NCI-H524 treated with DMSO at 0.1 percent for 48 hours (cell line): ENCODE measurements around the gene PPARD.
"Not testable (repeated sequence)": the region's sequence is repeated elsewhere in the genome, so short reads cannot be mapped to it uniquely, and the experiment has no call there.

Experiments
- DNase-seq: peaks from one replicate; lab custom pipeline; 2025; lab: John Stamatoyannopoulos, UW

Gene PPARD

DNA sequence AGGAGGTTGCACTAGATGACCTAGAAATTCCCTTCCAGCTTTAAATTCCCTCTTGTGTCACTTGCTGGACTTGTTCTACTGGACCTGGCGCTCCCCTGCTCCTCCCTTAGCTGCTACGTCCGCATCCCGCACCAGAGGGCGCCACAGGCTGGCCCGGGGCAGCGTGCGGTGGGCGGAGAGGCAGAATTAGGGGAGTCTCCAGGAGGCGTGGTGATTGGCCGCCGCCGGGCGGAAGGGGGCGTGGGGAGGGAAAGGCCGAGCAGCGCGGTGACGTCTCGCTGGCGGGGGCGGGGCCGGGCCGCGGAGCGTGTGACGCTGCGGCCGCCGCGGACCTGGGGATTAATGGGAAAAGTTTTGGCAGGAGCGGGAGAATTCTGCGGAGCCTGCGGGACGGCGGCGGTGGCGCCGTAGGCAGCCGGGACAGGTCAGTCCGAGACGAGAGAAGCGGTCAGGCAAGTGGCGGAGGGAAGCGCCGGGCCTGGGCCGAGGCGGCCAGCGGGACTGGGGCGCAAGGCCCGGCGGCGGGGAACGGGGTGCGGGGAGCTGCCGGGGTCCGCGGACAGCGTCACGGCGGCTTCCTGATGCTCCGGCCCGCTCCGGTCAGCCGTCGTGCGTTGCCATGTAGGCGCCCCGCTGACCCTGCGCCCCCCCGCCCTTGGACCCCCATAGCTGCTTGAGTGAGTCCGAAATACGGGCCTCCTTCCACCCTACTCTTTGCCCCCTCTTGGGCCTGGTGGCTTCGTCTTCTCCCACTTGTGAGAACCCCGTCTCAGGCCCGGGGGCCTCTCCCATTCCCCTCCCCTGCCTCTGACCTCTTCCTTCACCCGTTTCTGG lies at the start of gene PPARD:
Gene PPARD (plus strand): TSS at position 301 of the 834 bp plus-strand sequence. CDS start 68,530 bp downstream, outside the sequence.
- peak; percentile 56 for DNase-seq

DNA sequence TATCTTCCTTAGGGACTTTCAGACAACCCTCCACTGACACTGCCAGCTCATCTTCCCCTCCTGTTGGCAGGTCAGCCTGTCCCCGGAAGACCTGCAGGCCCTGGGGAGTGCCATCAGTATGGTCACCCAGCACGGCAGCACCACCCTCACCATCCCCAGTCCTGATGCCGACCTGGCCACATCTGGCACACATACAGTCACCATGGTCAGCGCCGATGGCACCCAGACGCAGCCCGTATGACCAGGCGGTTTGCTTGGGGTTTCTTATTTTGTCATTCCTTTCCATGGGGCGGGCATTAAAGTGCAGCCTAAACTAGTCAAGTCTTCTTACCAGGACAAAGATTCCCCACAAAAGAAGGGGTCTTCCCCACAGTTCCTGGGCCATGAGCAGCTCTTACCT lies 48.7 kb upstream of the PPARD start:
- DNase-seq, result no peak

DNA sequence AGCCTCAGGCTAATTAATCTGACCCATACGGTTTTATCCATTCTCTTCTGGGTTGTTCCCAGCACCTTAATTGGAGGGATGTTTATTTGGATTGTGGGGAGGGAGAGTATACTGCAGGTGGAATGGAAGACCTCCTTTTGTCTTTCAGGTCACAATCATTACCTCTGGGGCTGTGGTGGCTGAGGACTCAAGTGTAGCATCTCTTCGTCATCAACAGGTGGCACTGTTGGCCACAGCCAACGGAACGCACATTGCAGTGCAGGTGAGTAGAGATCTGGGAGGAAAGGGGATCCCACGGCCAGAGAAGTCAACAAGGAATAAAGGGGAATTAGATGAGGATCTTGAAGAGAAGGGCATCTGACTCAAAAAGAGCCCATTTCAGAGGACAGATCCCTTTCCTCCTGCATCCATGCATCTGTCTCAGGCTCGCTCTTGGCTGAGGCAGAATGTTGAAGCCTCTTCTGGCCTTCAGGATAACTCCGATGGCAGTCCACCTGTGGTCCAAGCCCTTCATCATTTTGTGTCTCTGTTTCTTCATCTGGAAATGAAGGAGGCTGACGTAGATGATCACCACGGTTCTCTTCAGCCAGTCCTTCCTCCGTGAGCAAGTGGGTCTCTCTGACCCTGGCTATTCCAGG lies 47.9 kb upstream of the PPARD start:
- DNase-seq, result no peak

DNA sequence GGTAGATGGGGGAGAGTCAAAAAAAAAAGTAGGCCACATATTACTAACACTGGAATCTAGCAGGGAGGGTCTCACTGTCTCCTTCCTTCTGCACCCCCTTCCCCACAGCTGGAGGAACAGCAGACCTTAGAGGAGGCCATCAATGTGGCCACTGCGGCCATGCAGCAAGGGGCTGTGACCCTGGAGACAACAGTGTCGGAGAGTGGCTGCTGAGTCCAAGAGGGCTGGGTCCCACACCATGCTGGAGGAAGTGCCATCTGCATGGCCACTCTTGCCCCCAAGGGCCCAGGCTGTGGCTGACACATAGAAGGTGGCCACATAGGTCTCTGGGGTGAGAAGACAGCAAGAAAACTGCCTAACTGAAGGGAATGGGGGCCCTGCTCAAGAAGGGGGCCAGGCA lies 47.3 kb upstream of the PPARD start:
- no peak for DNase-seq

DNA sequence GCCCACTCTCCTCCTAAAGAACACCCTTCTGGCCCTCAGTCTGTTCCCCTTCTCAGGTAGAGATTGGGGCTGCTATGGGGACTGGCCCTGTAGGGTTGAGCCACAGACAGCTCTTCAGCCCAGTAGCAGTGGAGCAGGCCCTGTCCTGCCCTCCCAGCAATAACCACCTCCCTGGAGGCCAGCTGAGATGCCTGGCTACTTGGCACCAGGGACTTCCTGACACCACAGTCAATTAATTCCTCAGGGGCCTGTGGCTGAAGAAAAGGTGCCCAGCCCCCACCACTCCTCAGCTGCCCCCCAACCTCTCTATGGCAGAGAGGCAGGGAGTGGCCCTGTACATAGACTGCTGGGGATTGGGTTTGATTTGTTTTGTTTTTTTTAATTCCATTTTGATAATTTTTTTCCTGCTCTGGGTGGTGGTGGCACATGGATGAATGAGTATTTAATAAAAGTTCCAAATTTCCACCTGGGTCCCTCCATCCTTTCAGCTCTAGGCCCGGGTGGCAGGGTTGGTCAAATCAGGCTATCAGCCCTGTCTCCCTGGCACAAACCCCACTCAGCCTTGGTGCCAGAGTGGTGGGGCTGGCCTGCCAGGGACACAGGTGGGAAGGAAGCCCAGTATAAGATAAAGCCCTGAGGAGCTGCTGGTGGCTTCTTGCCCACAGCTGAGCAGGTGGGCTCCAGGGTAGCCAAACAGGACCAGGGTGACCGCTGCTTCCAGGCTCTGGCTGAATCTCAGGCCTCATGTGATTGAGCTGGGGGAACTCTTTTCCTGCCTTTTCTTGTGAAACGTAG lies 46.6 kb upstream of the PPARD start:
- no peak for DNase-seq

DNA sequence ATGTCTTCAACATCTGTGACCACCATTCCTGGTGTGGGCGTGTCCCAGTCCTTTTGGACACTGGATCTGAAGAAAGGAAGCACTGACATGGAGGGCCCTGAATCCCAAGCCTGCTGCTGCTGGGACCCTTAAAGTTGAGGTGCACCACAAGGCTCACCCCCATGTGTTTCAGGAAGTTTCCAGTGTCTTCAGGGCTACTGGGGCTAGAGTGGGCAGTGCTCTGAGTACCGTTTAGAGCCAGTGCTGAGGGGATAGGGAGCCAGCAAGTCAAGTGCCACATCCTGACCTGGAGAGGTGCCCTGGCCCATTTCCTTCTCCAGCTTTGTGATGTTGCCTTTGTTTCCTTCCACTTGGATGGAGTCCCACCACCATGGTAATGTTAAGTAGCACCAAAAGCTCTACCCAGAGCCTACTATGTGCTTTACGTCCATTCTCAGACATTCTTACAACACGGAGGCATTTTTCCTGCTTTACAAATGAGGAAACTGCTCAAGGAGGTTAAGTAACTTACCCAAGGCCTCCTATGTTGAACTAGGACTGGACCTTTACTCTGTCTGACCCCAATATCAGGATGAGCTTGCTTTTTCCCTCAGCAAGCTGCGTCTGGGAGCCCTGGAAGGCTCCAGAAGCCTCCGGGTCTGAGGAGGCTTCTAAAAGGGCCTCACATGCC lies 45.3 kb upstream of the PPARD start:
- DNase-seq, result no peak

DNA sequence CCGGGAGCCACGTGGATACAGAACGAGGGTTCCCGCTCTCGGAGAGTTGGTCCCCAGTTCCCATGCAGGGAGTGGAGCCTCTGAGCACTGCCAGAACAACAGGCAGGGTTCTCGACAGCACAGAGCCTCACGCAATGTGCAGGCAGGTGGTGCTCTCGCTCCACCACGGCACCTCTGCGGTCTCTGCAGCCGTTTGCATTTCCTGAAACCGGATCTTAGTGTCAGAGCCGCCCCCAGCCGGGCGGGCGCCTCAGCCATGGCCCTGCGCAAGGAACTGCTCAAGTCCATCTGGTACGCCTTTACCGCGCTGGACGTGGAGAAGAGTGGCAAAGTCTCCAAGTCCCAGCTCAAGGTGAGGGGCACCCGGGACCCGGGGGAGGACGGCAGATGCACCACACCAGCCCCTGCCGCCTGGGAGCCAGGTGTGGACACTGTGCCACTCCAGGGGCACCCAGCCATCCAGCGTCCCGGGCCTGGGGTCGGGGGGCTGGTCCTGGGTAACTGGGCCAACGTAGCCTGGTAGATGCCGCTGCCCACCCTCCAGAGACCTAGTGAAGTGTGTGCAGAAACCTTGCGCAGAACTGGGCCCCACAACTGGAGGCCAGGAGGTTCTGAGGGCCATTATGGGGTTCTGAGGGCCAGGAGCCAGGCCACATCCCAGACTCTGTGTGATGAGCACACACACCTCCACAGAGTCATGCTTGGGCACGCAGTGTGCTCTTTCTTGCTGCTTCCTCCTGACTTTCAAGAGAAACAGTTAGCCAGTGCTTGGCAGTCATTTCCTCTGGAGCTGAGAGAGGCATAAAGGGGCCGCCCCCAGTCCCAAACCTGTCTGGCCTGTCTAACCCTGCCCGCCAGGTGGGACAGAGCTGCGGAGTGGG lies 44.5 kb upstream of the PPARD start, which contains the start of gene DEF6:
Gene DEF6 (plus strand): TSS at position 218 of the 881 bp plus-strand sequence. CDS start 39 bp downstream, at position 257.
- DNase-seq, result peak; percentile 71

DNA sequence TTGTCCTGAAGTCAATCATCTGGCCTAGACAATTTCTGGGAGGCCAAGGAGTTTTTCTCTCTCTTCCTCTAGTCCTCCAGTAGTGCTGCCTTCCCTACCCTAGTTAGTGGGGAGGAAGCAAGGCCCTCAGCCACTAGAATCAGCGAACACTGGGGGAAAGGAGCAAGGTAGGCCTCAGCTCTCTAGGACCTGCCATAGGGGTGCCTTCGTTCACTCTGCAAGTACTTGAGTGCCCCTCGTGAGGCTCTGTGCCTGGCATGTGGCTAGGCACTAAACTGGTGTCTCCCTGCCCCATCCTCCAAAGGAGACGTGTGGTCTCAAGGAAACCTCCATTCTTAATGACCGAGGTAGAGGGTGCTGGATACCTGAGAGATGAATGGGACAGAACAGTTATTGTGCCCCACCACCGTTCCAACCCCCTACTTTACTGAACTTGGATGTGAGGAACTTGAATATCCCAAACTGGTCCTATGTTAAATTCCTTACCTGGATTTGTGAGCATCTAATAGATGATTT lies 43.7 kb upstream of the PPARD start:
- no peak for DNase-seq

DNA sequence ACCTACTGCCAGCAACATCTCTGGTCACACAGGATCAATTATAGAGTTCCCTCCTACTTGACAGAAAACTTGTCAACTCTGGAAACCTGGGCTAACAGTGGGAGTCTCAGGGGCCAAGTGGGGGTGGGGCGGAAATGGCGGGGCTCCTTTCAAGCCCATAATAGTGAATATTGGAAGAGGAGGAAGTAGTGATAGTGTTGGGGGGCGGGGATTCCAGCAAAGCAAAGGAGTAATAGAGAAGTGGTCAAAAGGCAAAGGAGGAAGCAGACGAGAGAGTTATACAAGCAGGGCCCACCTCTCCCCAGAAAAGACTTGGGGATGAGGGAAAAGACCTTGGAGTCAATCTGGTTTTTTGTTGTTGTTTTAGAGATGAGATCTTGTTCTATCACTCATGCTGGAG lies 42.7 kb upstream of the PPARD start:
- no peak for DNase-seq

DNA sequence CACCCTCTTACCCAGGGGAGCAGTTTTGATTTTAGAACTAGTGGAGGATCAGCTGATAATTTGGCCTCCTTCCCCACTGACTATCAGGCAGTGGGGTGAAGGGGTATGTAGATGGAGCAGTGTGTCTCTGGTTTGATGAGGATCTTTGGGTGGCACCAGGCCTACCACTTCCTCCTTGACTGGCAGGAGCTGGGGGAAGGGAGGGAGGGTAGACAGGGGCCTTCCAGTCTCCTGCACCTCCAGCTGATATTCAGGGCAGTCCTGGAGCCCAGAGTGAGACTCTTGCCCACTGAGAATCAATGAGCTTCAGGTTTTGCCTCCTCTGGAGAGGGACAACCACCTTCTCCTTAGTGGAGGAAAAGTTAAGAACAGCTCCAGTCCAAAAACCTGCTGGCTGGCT lies 41.5 kb upstream of the PPARD start:
- DNase-seq, result no peak

DNA sequence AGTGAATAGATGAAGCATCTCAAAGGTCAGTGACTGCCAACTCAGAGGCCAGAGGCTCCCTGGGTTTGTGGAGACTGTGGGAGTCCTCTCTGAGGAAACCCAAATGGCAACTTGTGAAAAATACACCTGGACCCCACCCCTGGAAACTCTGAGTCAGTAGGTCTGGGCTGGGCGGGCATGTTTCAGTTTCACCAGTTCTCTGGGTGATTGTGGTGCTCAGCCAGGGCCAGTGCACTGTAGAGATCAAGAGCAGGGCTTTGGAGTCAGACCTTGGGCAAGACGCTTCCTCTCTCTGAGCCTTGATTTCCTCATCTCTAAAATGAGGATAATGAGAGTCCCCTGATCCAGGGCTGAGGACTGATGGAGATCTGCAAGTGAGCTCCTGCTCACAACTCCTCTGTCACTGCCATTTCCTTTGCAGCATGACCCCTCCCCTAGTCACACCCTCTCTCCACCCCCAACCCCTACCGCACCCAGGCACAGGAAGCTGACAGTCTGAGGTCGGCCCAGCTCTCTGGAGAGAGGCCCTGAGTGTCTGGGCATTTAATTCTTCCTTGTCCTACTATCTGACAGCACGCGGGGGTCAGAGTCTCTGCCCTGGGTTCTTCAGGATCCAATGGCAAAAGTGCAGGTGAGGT lies 39.6 kb upstream of the PPARD start:
- DNase-seq, result no peak

DNA sequence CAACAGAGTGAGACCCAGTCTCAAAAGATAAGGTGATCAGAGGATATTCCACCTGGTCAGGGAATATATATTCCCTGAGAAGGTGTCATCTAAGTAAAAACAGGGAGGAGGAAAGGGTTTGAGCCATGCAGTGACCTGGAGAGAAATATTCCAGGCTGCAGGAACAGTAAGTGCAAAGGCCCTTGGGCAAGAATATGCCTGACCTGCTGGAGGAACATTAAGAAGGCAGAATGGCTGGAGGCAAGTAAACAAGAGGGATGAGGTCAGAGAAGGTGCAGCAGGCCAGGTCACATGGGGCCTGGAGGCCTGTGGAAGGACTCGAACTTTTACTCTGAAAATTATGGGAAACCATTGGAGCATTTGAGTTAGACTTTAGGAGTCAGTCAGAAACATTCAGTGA lies 38.1 kb upstream of the PPARD start:
- no peak for DNase-seq

DNA sequence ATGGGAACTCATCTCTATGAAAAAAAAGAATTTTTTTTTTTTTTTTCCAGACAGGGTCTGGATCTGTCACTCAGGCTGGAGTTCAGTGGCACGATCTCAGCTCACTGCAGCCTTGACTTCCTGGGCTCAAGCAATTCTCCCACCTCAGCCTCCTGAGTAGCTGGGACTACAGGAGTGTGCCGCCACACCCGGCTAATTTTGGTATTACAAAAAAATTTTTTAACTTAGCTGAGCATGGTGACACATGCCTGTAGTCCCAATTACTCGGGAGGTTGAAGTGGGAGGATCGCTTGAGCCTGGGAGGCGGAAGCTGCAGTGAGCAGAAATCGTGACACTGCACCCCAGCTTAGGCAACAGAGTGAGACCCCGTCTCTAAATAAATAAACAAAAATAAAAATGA lies 37.2 kb upstream of the PPARD start:
- DNase-seq, result no peak

DNA sequence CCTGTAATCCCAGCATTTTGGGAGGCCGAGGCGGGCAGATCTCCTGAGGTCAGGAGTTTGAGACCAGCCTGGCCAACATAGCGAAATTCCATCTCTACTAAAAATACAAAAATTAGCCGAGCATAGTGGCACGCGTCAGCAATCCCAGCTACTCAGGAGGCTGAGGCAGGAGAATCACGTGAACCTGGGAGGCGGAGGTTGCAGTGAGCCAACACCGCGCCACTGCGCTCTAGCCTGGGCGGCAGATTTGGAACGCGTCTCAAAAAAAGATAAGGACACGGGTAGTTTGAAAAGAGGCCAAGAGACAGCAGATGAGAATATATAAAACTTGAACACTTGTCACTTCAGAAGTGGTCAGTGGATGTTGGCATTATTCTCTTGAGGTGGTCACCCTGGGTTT lies 35.2 kb upstream of the PPARD start:
- DNase-seq, result not testable (repeated sequence)

DNA sequence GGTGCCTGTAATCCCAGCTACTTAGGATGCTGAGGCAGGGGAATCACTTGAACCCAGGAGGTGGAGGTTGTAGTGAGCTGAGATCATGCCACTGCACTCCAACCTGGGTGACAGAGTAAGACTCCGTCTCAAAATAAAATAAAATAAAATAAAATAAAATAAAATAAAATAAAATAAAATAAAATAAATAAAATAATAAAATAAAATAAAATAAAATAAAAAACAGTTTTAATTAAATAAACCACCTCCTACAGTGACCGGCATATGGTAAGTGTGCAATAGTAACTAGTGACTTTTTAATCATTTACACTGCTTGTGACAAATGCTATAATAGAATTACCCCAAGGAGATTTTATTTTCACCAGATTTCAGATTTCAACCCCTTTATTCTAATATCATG lies 33.8 kb upstream of the PPARD start:
- DNase-seq, result not testable (repeated sequence)

DNA sequence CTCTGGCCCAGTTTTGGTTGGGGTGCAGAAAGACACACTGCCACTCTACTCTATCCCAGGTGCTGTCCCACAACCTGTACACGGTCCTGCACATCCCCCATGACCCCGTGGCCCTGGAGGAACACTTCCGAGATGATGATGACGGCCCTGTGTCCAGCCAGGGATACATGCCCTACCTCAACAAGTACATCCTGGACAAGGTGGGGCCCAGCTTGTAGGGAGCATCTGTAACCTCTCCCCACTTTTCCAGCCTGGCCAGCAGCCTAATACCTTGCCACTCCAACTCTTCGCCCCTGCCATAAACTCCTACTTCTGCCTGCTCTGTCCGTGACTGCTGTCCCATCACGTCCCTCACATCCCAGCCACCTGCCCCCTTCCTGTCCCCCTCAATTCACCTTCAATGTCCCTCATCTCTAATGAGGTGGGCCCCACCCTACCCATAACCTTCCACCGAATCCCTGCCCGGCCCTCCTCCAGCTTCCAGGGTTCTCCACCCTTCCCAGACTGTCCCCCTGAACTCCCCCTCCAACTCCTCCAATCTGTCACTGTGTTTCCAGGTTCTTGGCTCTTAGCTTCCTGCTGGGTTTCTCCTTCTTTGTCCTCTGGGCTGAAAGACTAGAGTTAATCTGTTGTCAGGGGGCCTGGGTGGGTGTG lies 32.6 kb upstream of the PPARD start:
- DNase-seq, result no peak

DNA sequence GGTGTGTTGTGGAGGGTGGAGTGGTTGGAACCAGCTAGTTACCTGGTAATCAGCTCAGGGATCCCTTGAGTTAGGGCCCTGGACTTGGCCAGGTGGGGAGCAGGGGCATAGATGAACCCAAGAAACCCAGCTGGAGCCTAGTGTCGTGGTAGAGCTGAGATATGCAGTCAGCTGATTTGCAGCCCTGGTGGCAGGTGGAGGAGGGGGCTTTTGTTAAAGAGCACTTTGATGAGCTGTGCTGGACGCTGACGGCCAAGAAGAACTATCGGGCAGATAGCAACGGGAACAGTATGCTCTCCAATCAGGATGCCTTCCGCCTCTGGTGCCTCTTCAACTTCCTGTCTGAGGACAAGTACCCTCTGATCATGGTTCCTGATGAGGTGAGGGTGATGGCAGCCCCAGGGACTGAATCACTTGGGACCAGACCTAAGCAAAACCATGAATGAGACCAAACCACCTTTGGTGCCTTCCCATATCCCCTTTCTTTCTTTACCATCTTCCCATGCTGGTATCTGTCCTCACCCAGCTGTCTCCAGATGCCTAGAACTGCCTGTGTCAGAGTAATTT lies 32.0 kb upstream of the PPARD start:
- DNase-seq, result no peak

DNA sequence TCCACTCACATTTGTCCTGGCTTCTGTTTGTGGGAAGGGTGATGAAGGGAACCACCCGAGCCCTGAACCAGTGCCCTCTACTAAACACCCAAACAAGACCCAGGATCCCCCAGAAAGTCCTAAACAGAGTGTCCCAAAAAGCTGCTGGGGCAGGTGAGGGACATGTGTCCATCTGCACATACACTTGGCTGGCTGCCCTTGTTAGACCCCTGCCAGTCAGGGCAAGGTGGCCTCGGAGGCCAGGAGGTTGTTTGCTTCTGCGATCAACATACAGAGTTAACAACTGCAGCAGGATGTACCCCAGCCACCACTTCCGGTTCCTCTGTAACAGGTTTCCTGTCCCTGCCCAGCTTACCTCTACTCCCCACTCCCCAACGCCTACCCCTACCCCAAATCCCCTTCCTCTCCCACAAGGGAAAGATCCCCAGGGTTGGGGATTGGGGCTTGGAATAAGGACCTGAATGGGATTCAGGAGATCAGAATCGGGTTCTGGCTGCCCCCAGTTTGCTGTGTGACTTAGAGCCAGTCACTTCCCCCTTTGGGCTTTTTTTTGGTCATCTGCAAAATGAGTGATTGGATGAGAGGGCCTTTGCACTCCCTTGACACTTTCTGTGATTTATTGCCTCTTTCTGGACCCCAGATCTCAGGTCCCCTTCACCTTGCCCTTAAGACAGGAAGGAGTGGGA lies 30.8 kb upstream of the PPARD start:
- DNase-seq, result no peak
